GM21528 (cell line): Measurements from ENCODE around the gene GPRC5C.

ENCODE experiments used
- ATAC-seq: cut with Tn5 transposase; IDR thresholded peaks from one replicate; pipeline ENCODE4 v1.9.1; 2021; ENCODE audit warnings: mild to moderate bottlenecking, moderate library complexity; ENCODE audit not compliant: unreplicated experiment, low FRiP score

GPRC5C gene, protein sequence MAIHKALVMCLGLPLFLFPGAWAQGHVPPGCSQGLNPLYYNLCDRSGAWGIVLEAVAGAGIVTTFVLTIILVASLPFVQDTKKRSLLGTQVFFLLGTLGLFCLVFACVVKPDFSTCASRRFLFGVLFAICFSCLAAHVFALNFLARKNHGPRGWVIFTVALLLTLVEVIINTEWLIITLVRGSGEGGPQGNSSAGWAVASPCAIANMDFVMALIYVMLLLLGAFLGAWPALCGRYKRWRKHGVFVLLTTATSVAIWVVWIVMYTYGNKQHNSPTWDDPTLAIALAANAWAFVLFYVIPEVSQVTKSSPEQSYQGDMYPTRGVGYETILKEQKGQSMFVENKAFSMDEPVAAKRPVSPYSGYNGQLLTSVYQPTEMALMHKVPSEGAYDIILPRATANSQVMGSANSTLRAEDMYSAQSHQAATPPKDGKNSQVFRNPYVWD

GRCh38 chr17:74431568-74432423 lies at the start of gene GPRC5C:
TSS of gene GPRC5C (plus strand) at chr17:74432088. CDS start at chr17:74439777, 7,689 bp downstream.
- no peak for ATAC-seq

DNA sequence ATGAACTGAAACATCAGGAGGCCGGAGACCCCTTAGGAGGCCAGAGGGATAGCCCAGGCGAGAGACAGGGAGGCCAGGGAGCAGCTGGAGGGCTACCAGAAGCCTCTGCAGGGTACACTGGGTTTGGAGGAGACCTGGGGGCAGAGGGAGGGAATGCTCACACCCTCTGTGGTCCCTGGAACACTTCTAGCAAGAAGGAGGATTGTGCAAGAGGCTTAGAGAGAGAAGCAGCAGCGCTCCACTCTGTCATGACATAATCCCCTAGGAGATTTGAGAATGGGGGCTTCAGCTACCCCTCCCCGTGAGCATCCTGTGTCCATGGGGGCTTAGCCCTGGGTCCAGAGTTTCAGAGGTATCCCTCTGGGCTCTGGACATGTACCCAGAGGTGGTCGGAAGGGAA lies 48.7 kb upstream of the GPRC5C start:
- ATAC-seq: no peak

GRCh38 chr17:74385201-74385600 lies 46.7 kb upstream of the GPRC5C start:
- ATAC-seq: no peak

DNA sequence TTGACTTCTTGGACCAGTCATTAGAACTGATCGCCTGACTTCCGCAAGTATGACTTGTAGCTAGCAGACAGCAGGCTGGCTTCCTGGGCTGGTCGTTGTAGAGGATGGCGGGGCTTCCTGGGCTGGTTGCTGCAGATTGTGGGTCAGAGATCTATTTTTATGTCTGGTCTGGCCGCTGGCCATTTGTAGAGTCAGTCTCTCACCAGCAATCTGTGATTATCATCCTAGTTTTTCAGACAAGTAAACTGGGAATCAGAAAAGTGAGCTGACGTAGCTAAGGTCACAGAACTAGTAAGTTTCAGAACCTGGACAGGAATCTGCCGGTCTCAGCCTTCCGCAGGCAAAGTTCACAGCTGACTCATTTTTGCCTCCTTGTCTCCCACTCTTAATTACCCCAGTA lies 45.5 kb upstream of the GPRC5C start:
- ATAC-seq: no peak

DNA sequence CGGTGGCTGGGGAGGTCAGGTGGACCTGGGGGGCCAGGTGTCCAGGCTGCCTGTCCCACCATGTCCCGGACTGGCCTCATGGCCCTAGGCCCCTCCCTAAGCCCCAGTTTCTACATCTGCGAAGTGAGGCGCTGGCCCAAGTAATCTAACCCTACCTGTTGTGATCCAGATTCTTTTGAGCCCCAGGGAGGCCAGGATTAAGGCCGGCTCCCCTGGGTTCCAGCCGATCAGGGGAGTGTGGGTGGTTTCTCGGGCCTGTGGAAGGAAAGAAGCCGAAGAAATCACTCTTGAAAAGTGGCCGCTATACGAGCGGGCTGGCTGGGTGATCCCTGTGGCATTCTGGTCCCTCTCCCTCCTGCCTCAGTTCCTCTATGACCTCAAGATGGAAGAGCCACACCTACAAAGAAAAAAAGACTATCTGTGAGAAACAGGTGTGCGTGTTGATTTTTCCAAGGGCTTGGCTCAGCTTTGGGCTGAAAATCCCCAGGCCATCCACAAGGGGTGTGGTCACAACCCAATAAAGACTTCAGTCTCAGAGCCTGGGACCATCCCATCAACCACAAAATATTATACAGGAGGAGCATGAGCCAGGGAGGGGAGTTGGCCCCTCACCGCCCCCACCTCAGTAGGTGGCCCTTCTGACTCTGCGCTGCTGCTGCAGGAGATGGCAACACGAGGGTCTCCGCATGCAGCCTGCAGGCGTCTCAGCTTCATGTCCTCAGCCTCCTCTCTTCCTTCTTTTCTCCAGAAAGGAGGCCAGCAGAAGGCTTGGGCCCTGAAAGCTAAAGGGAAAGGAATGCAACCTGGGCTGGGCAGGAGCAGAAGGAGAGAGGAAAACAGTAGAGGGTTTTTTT lies 44.3 kb upstream of the GPRC5C start:
- ATAC-seq: no peak

GRCh38 chr17:74389084-74389753 lies 42.7 kb upstream of the GPRC5C start:
- ATAC-seq: no peak

- ATAC-seq: no peak
Measured at GRCh38 chr17:74389937-74390679, 41.8 kb upstream of the GPRC5C start.

DNA sequence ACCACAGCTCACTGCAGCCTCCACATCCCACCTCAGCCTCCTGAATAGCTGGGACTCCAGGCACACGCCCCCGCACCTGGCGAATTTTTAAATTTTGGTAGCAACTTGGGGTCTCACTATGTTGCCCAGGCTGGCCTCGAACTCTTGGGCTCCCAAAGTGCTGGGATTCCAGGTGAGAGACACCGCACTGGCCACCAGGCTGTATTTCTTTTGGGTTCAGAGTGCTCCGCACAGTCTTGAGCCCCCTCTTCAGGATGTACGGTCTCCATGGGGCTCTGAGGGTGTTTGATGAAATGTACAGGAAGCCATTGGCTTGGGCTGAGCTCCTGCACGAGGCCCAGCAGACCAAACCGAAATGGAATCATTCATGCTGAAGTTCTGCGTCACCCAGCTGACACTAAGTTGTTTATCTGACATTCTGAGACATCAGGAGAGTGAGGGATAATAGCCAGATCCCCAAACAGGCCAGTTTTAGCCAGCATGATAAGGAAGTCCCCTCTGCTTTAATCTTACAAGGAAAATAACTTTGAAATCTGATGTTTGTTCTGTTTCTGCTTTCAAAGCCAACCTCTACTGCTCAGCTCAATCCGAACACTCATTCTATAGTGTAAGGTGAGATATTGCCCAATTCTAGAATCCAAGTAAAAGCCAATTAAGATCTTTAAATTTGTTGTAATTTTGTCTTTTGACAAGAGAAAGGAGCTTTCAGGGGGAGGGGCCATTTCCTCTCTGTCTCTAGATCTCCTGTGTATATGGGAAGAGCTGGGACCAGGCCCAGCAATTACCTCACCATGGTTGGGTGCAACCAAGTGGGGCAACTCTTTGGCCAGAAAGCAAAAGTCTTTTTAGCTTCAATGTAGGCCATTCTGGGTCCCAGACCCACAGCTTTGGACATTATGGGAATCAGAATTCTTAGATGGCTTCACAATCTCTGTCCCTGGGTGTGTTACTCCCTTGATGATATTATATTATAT lies 40.9 kb upstream of the GPRC5C start:
- ATAC-seq: no peak

DNA sequence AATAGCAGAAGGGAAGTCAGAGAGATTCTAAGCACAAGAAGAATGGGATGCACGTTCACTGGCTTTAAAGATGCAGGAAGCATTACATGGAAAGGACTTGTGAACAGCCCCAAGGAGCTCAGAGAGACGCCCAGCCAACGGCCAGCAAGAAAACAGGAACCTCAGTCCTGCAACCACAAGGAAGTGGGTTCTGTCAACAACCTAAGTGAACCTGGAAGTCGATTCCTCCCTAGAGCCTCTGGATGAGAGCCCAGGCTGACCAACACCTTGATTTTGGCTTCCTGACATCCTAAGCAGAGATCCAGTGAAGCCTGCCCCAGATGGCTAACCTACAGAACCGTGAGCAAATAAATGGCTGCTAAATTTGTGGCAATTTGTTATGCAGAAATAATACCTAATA lies 40.1 kb upstream of the GPRC5C start:
- no peak for ATAC-seq

DNA sequence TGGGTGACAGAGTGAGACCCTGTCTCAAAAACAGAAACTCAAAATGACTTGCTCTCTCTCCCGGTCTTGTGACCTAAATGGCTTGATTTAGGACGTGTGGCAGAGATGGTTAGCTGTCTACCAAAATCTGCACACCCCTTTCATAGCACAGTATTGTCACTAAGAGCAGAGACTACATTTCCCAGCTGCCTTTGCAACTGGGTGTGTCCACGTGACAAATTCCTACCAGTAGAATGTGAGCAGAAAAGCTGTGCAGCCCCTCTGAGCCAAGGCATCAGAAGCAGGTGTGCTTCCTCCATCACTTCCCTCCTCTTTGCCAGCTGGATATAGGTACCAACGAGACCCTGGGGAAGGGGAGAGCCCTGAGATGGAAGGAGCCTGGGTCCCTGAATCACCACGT lies 39.0 kb upstream of the GPRC5C start:
- ATAC-seq: no peak

DNA sequence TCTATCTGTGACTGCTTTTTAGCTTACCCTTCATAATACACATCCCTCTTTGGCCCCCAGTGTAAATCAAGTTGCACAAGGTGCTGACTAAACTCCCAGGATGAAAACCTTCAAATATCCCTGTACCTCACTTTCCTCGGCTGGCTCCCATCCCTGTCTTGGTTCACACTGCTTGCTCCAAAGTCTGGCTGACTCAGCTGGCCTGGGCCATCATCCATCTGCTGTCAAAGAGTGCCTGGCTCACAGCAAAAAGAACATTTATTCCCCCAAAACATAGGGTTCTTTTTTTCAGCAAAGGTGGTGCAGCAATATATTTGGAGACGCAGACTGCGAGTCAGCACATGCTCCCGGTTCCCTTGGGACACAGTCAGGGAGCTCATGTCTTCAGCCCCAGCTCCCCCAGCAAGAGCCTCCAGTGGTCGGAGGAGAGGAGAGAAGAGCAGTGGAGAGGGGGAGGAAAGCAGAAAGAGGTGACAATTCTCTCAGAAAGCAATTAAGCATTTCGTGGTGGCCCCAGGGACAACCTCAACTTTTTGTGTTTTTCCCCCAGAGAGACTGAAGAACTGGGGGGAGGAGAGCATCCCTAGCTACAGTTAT lies 38.4 kb upstream of the GPRC5C start:
- ATAC-seq: no peak

GRCh38 chr17:74394275-74394950 lies 37.5 kb upstream of the GPRC5C start:
- no peak for ATAC-seq

- ATAC-seq: no peak
Measured at GRCh38 chr17:74394977-74395376, 36.9 kb upstream of the GPRC5C start.

GRCh38 chr17:74396567-74396966 lies 35.3 kb upstream of the GPRC5C start:
- ATAC-seq: no peak

- no peak for ATAC-seq
Measured at GRCh38 chr17:74402048-74402447, 29.8 kb upstream of the GPRC5C start.

DNA sequence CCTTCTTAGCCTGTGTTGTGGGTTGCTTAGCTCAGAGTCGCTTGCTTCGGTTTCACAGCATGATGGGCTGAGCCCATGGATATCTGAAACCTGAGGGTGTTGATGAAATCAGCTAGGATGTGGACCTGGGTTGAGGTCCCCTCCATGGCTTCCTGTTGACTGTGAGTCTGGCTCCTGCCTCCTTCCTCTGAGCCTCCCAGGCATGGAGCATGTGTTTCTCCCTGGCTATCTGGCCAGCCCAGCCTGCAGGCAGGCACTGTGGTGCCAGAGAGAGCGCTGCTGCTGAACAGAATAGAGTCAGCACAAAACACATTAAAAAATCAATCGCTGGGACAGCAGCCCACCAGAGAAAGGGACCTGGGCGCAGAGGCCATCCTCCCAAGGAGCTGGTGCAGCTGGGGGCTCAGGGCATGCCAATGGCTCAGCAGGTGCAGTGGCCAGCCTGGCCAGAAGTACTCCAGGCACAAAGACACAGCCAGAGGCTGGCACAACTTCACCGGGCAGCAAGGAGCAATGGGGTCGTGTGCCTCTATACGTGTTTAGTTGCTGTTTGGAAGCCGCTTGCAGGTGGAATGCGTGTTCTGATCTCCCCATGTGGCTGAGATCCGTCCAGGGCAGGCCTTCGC lies 28.3 kb upstream of the GPRC5C start:
- ATAC-seq: no peak

GRCh38 chr17:74404218-74404617 lies 27.7 kb upstream of the GPRC5C start:
- no peak for ATAC-seq
